IMR-90 (cell line): Measurements from ENCODE around the gene DAGLA. TPM values are rescaled to one million over a fixed set of nuclear protein-coding genes. Genes with fewer than 3 reads are reported as not detected.

ENCODE experiments used
- ATAC-seq: fragments of 200-7000 bp; cut with Tn5 transposase; 2 replicates; pipeline ENCODE4 v1.9.1; 2020; ENCODE audit warnings: low read depth, mild to moderate bottlenecking, moderate library complexity
- BruUV-seq: library from RNA; stranded (reverse); fragments of 400-500 nt; replicated peaks from 2 replicates; lab custom pipeline; 2021; lab: Mats Ljungman, UMichigan
- CTCF ChIA-PET: fragments of 300-600 bp; formaldehyde crosslinking; extraction: SDS; loops from one replicate; lab custom pipeline; 2021; ENCODE audit warnings: antibody characterized with exemption; lab: Yijun Ruan, JAX
- POLR2A ChIA-PET: fragments of 300-600 bp; sonication (Branson Sonifier 250); formaldehyde crosslinking; loops from one replicate; lab custom pipeline; 2022; ENCODE audit warnings: antibody characterized with exemption; ENCODE audit not compliant: unreplicated experiment; lab: Charles Lee
- DNase-seq: peaks from one replicate; pipeline ENCODE4 v3.0.0; 2013
- H2AFZ ChIP-seq: replicated peaks from 2 replicates; pipeline ENCODE3; 2013; ENCODE audit warnings: low read length, mild to moderate bottlenecking; ENCODE audit not compliant: poor library complexity
- H2AK5ac ChIP-seq: 2 replicates; pipeline ENCODE4 v1.6.1; 2013; ENCODE audit warnings: low read depth, low read length, inconsistent platforms
- H2AK9ac ChIP-seq: replicated peaks from 2 replicates; pipeline ENCODE3; 2013; ENCODE audit warnings: mild to moderate bottlenecking, low read depth, low read length, moderate library complexity; ENCODE audit not compliant: poor library complexity
- H2BK120ac ChIP-seq: 2 replicates; pipeline ENCODE4 v1.6.1; 2013; ENCODE audit warnings: low read depth, low read length, inconsistent platforms
- H2BK15ac ChIP-seq: 3 replicates; pipeline ENCODE4 v1.6.1; 2013; ENCODE audit warnings: low read depth, low read length, inconsistent platforms
- H2BK20ac ChIP-seq: 2 replicates; pipeline ENCODE4 v1.6.1; 2013; ENCODE audit warnings: low read depth, mild to moderate bottlenecking, inconsistent platforms, low read length, moderate library complexity
- H2BK5ac ChIP-seq: 2 replicates; pipeline ENCODE4 v1.6.1; 2013; ENCODE audit warnings: mild to moderate bottlenecking, low read depth, low read length, inconsistent platforms; ENCODE audit not compliant: poor library complexity, severe bottlenecking
- H3K14ac ChIP-seq: replicated peaks from 2 replicates; pipeline ENCODE4 v1.6.1; 2013; ENCODE audit warnings: low read depth, low read length, inconsistent platforms
- H3K18ac ChIP-seq: 2 replicates; pipeline ENCODE4 v1.6.1; 2013; ENCODE audit warnings: low read depth, low read length, control low read depth
- H3K23ac ChIP-seq: 2 replicates; pipeline ENCODE4 v1.6.1; 2013; ENCODE audit warnings: low read depth, low read length, inconsistent platforms
- H3K27ac ChIP-seq: 2 replicates; pipeline ENCODE4 v1.5.1; 2013; ENCODE audit warnings: mild to moderate bottlenecking, control low read depth, low read length; ENCODE audit not compliant: insufficient read depth
- H3K27me3 ChIP-seq: 2 replicates; pipeline ENCODE4 v1.6.1; 2013; ENCODE audit warnings: low read length; ENCODE audit not compliant: control insufficient read depth, insufficient read depth
- H3K36me3 ChIP-seq: 2 replicates; pipeline ENCODE4 v1.6.1; 2013; ENCODE audit warnings: low read length, mixed read lengths; ENCODE audit not compliant: control insufficient read depth, insufficient read depth
- H3K4ac ChIP-seq: 2 replicates; pipeline ENCODE4 v1.6.1; 2013; ENCODE audit warnings: low read depth, low read length, inconsistent platforms
- H3K4me1 ChIP-seq: 2 replicates; pipeline ENCODE4 v1.6.1; 2013; ENCODE audit warnings: low read length, mixed read lengths; ENCODE audit not compliant: control insufficient read depth, insufficient read depth
- H3K4me2 ChIP-seq: 2 replicates; pipeline ENCODE4 v1.6.1; 2013; ENCODE audit warnings: low read depth, mild to moderate bottlenecking, control low read depth, low read length, moderate library complexity
- H3K4me3 ChIP-seq: 2 replicates; pipeline ENCODE4 v1.5.1; 2013; ENCODE audit warnings: low read depth, mild to moderate bottlenecking, control low read depth, low read length, moderate library complexity; ENCODE audit not compliant: insufficient read depth
- H3K56ac ChIP-seq: 2 replicates; pipeline ENCODE4 v1.6.1; 2013; ENCODE audit warnings: low read length, inconsistent platforms; ENCODE audit not compliant: insufficient read depth; ENCODE audit errors: extremely low read depth
- H3K79me1 ChIP-seq, 2 experiments: 2 replicates each; pipeline ENCODE4 v1.6.1; 2013; ENCODE audit warnings: low read length in 2 of 2, inconsistent platforms in 1 of 2, low read depth in 1 of 2
- H3K9ac ChIP-seq: 2 replicates; pipeline ENCODE4 v1.6.1; 2013; ENCODE audit warnings: low read depth, low read length, control low read depth
- H3K9me1 ChIP-seq: 2 replicates; pipeline ENCODE4 v1.6.1; 2013; ENCODE audit warnings: low read length, inconsistent platforms; ENCODE audit not compliant: insufficient read depth
- H3K9me3 ChIP-seq: 2 replicates; pipeline ENCODE4 v1.6.1; 2013; ENCODE audit warnings: low read length; ENCODE audit not compliant: control insufficient read depth, insufficient read depth
- H4K20me1 ChIP-seq: 2 replicates; pipeline ENCODE4 v1.6.1; 2013; ENCODE audit warnings: low read length, inconsistent platforms; ENCODE audit not compliant: insufficient read depth
- H4K5ac ChIP-seq: 2 replicates; pipeline ENCODE4 v1.6.1; 2013; ENCODE audit warnings: mild to moderate bottlenecking, low read depth, low read length, control low read depth
- H4K8ac ChIP-seq, 2 experiments: 2 replicates each; pipeline ENCODE4 v1.6.1; 2013; ENCODE audit warnings: low read depth in 2 of 2, low read length in 2 of 2, control low read depth in 1 of 2, inconsistent platforms in 1 of 2
- H4K91ac ChIP-seq: 2 replicates; pipeline ENCODE4 v1.6.1; 2013; ENCODE audit warnings: low read depth, low read length, inconsistent platforms; ENCODE audit not compliant: insufficient read depth
- BHLHE40 ChIP-seq: fragments of 150-350 bp; IDR thresholded peaks from 2 replicates; pipeline ENCODE4 v1.6.1; 2016; ENCODE audit warnings: mild to moderate bottlenecking, low read depth, low read length
- MAZ ChIP-seq: IDR thresholded peaks from 2 replicates; pipeline ENCODE4 v1.6.1; 2012; ENCODE audit warnings: low read depth, mild to moderate bottlenecking, low read length, improper control_type of control experiment, moderate library complexity, borderline replicate concordance
- USF2 ChIP-seq: fragments of 150-350 bp; IDR thresholded peaks from 2 replicates; pipeline ENCODE4 v1.6.1; 2017; ENCODE audit warnings: mild to moderate bottlenecking, antibody characterized with exemption, low read length, low read depth
- WGBS, 2 experiments: methylation state at CpG; one replicate each; pipeline versions ENCODE4 v1.1.5 to v1.1.7; 2013; ENCODE audit warnings: missing lambda C conversion rate in 2 of 2; ENCODE audit not compliant: insufficient read length in 1 of 2; ENCODE audit errors: extremely low coverage in 2 of 2; 5-methylcytosine and 5-hydroxymethylcytosine counted together
- dilution Hi-C: fragments of 300-500 bp; cut with HindIII; formaldehyde crosslinking; loops from one replicate; pipeline ENCODE4 v1.14.3; 2018; ENCODE audit warnings: low sequenced_read_pairs; ENCODE audit not compliant: unreplicated experiment
- in situ Hi-C: fragments of 300-500 bp; cut with MboI; formaldehyde crosslinking; loops from 3 replicates; pipeline ENCODE4 v1.14.3; 2019; ENCODE audit warnings: low sequenced_read_pairs, inconsistent platforms, mixed read lengths
- intact Hi-C: fragments of 100-400 bp; cut with micrococcal nuclease; formaldehyde crosslinking; loops from 2 replicates; pipeline ENCODE4 v1.10.0; 2022
- polyA plus RNA-seq, 3 experiments: library from polyadenylated mRNA; depleted of rRNA; stranded (reverse); fragments of >200 nt; gene quantifications; 2 replicates each; pipeline ENCODE4 v1.2.3, GENCODE V29; 2012; ENCODE audit warnings: low replicate concordance in 1 of 3
- total RNA-seq: library from RNA; depleted of rRNA; stranded (reverse); fragments of >200 nt; gene quantifications from 2 replicates; pipeline ENCODE4 v1.2.3, GENCODE V29; 2012

DAGLA gene
- total and polyA plus RNA-seq, 2 of the 4 experiments (the other 2 are of a cell fraction), result 0.90 to 3.8 TPM

- Histone ChIP-seq H3K4ac (peak overlapping the region; percentile 65), H4K5ac (peak overlapping the region; percentile 88; the same call in 1 of the 2 replicates), H3K27ac (peak overlapping the region; percentile 49), H3K36me3 (no peaks in the 10 kb centered on the region), H3K18ac (peak overlapping the region; percentile 54; the same call in 1 of the 2 replicates), H3K9ac (peak overlapping the region; percentile 35; the same call in 1 of the 2 replicates), H2AK9ac (peak overlapping the region; percentile 88), H3K27me3 (no peaks in the 10 kb centered on the region), H4K8ac (peak overlapping the region; percentile 67 to 92), H2BK5ac (peak overlapping the region; percentile 39), H2AFZ (peak overlapping the region; percentile 78), H3K4me2 (peak overlapping the region; percentile 14), H2AK5ac (peak overlapping the region; percentile 59), H4K20me1 (no peaks in the 10 kb centered on the region), H3K4me3 (no peak overlapping the region), H3K23ac (no peak overlapping the region), H3K14ac (0 out of 2 replicates have a peak overlapping the region, but pooled peaks have one; percentile 22), H3K79me1 (no peaks in the 10 kb centered on the region; a peak in 1 of 4 replicates), H4K91ac (peak overlapping the region; percentile 81), H3K56ac (no peak overlapping the region), H2BK15ac (no peak overlapping the region), H2BK20ac (no peak overlapping the region), H3K4me1 (peaks cover 10% of the 10 kb centered on the region), H3K9me1 (no peaks in the 10 kb centered on the region), H3K9me3 (no peaks in the 10 kb centered on the region), H2BK120ac (0 out of 2 replicates have a peak overlapping the region, but pooled peaks have one; percentile 48)
- DNase-seq (no peak), ATAC-seq (no peak)
- CTCF ChIA-PET, result interaction anchor here (0.6 kb wide), 1 partner anchor 57 kb away, joined by 3 read pairs; no protein-coding TSS in a partner anchor
- in situ Hi-C loops (no loop called here), intact Hi-C loops (no loop called here), dilution Hi-C loops (no loop called here)
- POLR2A ChIA-PET, result no interaction called here
- WGBS, 2 experiments, result 83% methylated on average over 1 of the region's 20 CpGs; no CpG with 5 or more reads in 1 of the 2 experiments
- TF ChIP-seq MAZ, result no peak
- TF ChIP-seq USF2, result no peak
- TF ChIP-seq BHLHE40, result no peak
- no TSS peak for BruUV-seq
These were observed 89.9 kb downstream of the DAGLA start for GRCh38 chr11:61769946-61770683.
